Measurements from ENCODE around the gene ABLIM3. TPM values are rescaled to one million over a fixed set of nuclear protein-coding genes. Genes with fewer than 3 reads are reported as not detected.

ABLIM3 gene
- total and polyA plus RNA-seq, 2 of the 13 experiments (the other 11 are each of a cell fraction or from before 2014, with no cell fraction given): 0.53 to 6.3 TPM

GRCh38 chr5:149126906-149127305 lies 14.4 kb upstream of the ABLIM3 start (continued):
- no peak for TF ChIP-seq DZIP1 (CRISPR knock-in tag; IDR thresholded peaks at IDR 0.05)
- TF ChIP-seq ESRRA (CRISPR knock-in tag; IDR thresholded peaks at IDR 0.05; ENCODE audit: low read depth): no peak

- H3K4me3 ChIP-seq (replicated peaks in 1 of 3; ENCODE audit: insufficient read depth in 1 of 3, low read depth in 2 of 3, low read length in 3 of 3): no peak overlapping the region
- DNase-seq (ENCODE audit: low spot score) (no peak), FAIRE-seq (no peak), ATAC-seq (no peak)
- 55% methylated on average over 3 of the region's 3 CpGs for WGBS (ENCODE audit: low lambda C conversion rate)
- H3K4me1 ChIP-seq (ENCODE audit: insufficient read depth, low read length): 0 out of 2 replicates have a peak, but pooled peaks cover 6% of the 10 kb centered on the region
- 0 out of 5 replicates have a peak, but pooled peaks cover 0 to 5% of the 10 kb centered on the region in 2 experiments for H3K27me3 ChIP-seq (ENCODE audit: control insufficient read depth in 1 of 2, insufficient read depth in 2 of 2, low read length in 2 of 2)
- H3K4me2 ChIP-seq (ENCODE audit: low read depth, low read length): no peak overlapping the region
- no peak overlapping the region for H3K9ac ChIP-seq (ENCODE audit: insufficient read depth, low read depth, low read length)
- H3K9me3 ChIP-seq (ENCODE audit: low read length): no peaks in the 10 kb centered on the region
- H4K20me1 ChIP-seq (ENCODE audit: insufficient read depth, low read length): no peaks in the 10 kb centered on the region
- BruUV-seq (replicated peaks): no TSS peak
- no peaks in the 10 kb centered on the region for H3K36me3 ChIP-seq (replicated peaks in 1 of 2; ENCODE audit: control insufficient read depth in 1 of 2, insufficient read depth in 2 of 2, low read length in 2 of 2)
- intact Hi-C loops (cut with micrococcal nuclease; ENCODE audit: unreplicated experiment) (loop anchor here (10.0 kb wide), 1 partner anchor 447 kb away; no protein-coding TSS in a partner anchor), in situ Hi-C loops (cut with HindIII; ENCODE audit: extremely low pct_ligation_motif_present, low pct_unique_long_range_greater_than_20kb) (loop anchor here (25.0 kb wide), 1 partner anchor 435 kb away; the partner anchor contains the start of gene CSNK1A1)
- ChIA-PET CTCF (ENCODE audit: low intra/inter-chr PET ratio, low total read pairs) (interaction anchor here (1.3 to 1.4 kb wide), 2 partner anchors 101 to 142 kb away, joined by 4 to 6 read pairs; no protein-coding TSS in a partner anchor), POLR2A (no interaction called here)
- H3K27ac ChIP-seq (ENCODE audit: extremely low read length, insufficient read depth, low read length): no peak overlapping the region
- H3K79me2 ChIP-seq (ENCODE audit: insufficient read depth, low read length): no peaks in the 10 kb centered on the region
- no peak overlapping the region for H2AFZ ChIP-seq (ENCODE audit: low read length)
- TF ChIP-seq POLR2AphosphoS5 (IDR thresholded peaks at IDR 0.05; ENCODE audit: low read depth, low read length) (no peak), ZNF143 (CRISPR knock-in tag; IDR thresholded peaks at IDR 0.05) (no peak), SSRP1 (CRISPR knock-in tag; IDR thresholded peaks at IDR 0.05) (no peak), MEIS1 (CRISPR knock-in tag; IDR thresholded peaks at IDR 0.05; ENCODE audit: borderline replicate concordance) (no peak), MTF1 (CRISPR knock-in tag; IDR thresholded peaks at IDR 0.05) (no peak), EEA1 (CRISPR knock-in tag; IDR thresholded peaks at IDR 0.05; ENCODE audit: borderline replicate concordance) (no peak), TBX3 (IDR thresholded peaks at IDR 0.05; ENCODE audit: borderline replicate concordance) (no peak), ZC3H13 (CRISPR knock-in tag; IDR thresholded peaks at IDR 0.05) (no peak), SIX1 (CRISPR knock-in tag; IDR thresholded peaks at IDR 0.05; ENCODE audit: borderline replicate concordance) (no peak), ZBTB43 (CRISPR knock-in tag; conservative IDR thresholded peaks at IDR 0.05) (no peak), EP300 (IDR thresholded peaks at IDR 0.05; ENCODE audit: low read depth in 2 of 2, low read length in 2 of 2) (no peak), EP300 (CRISPR knock-in tag; IDR thresholded peaks at IDR 0.05; ENCODE audit: borderline replicate concordance) (no peak)
Observed at GRCh38 chr5:149127394-149127955, 13.8 kb upstream of the ABLIM3 start.
